Central memory CD4-positive, alpha-beta T cell (primary cell): ENCODE measurements around the gene B4GALNT3.

Source experiments
- DNase-seq: peaks from one replicate; pipeline ENCODE4 v3.0.0; 2022

Gene B4GALNT3

GRCh38 chr12:510071-510825, 50.5 kb downstream of the B4GALNT3 start:
- no peak for DNase-seq

- DNase-seq = no peak
Observed at GRCh38 chr12:512933-513332, 53.2 kb downstream of the B4GALNT3 start.

- DNase-seq = no peak
Observed at GRCh38 chr12:513446-513845, 53.7 kb downstream of the B4GALNT3 start.

- DNase-seq = no peak
Observed at GRCh38 chr12:517538-517937, 57.8 kb downstream of the B4GALNT3 start.

- DNase-seq = no peak
Observed at GRCh38 chr12:520119-520518, 60.4 kb downstream of the B4GALNT3 start.

GRCh38 chr12:522692-523378, 63.1 kb downstream of the B4GALNT3 start:
- DNase-seq = no peak

- DNase-seq = no peak
Observed at GRCh38 chr12:524167-524951, 64.6 kb downstream of the B4GALNT3 start.

GRCh38 chr12:526089-526488, 66.3 kb downstream of the B4GALNT3 start:
- DNase-seq = no peak

GRCh38 chr12:527241-527640, 67.5 kb downstream of the B4GALNT3 start:
- DNase-seq = no peak

GRCh38 chr12:527729-528128, 68.0 kb downstream of the B4GALNT3 start:
- no peak for DNase-seq

GRCh38 chr12:530308-530707, 70.6 kb downstream of the B4GALNT3 start:
- DNase-seq = no peak

- DNase-seq = no peak
Observed at GRCh38 chr12:530821-531220, 71.1 kb downstream of the B4GALNT3 start.

- no peak for DNase-seq
Observed at GRCh38 chr12:531951-532585, 72.3 kb downstream of the B4GALNT3 start.

GRCh38 chr12:532908-533565, 73.3 kb downstream of the B4GALNT3 start:
- DNase-seq = no peak

- DNase-seq = no peak
Observed at GRCh38 chr12:533718-534117, 74.0 kb downstream of the B4GALNT3 start.

- no peak for DNase-seq
Observed at GRCh38 chr12:534216-534615, 74.5 kb downstream of the B4GALNT3 start.

- DNase-seq = no peak
Observed at GRCh38 chr12:535396-535795, 75.7 kb downstream of the B4GALNT3 start.

GRCh38 chr12:536751-537245, 77.1 kb downstream of the B4GALNT3 start:
- DNase-seq = no peak

- DNase-seq = no peak
Observed at GRCh38 chr12:537772-538171, 78.0 kb downstream of the B4GALNT3 start.

- peak; percentile 85 for DNase-seq
Observed at GRCh38 chr12:538731-539539, 79.2 kb downstream of the B4GALNT3 start.

- no peak for DNase-seq
Observed at GRCh38 chr12:539540-540310, 80.0 kb downstream of the B4GALNT3 start.
